NT2/D1 (cell line): ENCODE measurements around the gene UNC13C.

Experiments
- DNase-seq: peaks from one replicate; pipeline ENCODE4 v3.0.0-alpha.2; 2011; ENCODE audit warnings: low read depth, low spot score
- H3K27me3 ChIP-seq: 2 replicates; pipeline ENCODE4 v1.6.0; 2011; ENCODE audit warnings: mild to moderate bottlenecking; ENCODE audit not compliant: insufficient read length, insufficient read depth
- H3K36me3 ChIP-seq: 2 replicates; pipeline ENCODE4 v1.6.1; 2011; ENCODE audit warnings: mild to moderate bottlenecking, low read length, mixed read lengths; ENCODE audit not compliant: insufficient read depth, insufficient read length
- H3K4me1 ChIP-seq: 2 replicates; pipeline ENCODE4 v1.5.1; 2011; ENCODE audit not compliant: insufficient read depth, insufficient read length
- H3K4me3 ChIP-seq: 2 replicates; pipeline ENCODE4 v1.5.1; 2011; ENCODE audit warnings: low read depth; ENCODE audit not compliant: insufficient read length
- H3K9ac ChIP-seq: 2 replicates; pipeline ENCODE4 v1.6.0; 2011; ENCODE audit warnings: low read depth; ENCODE audit not compliant: insufficient read length
- H3K9me3 ChIP-seq: 2 replicates; pipeline ENCODE4 v1.5.1; 2011; ENCODE audit warnings: mild to moderate bottlenecking, low read length; ENCODE audit not compliant: insufficient read depth
- SUZ12 ChIP-seq: IDR thresholded peaks from 2 replicates; pipeline ENCODE4 v1.6.1; 2011; ENCODE audit not compliant: insufficient read length, insufficient read depth; ENCODE audit errors: extremely low read depth
- YY1 ChIP-seq: IDR thresholded peaks from 2 replicates; pipeline ENCODE4 v1.6.1; 2011; ENCODE audit not compliant: insufficient read length, insufficient read depth
- ZNF274 ChIP-seq: IDR thresholded peaks from 2 replicates; pipeline ENCODE4 v1.6.1; 2011; ENCODE audit warnings: mild to moderate bottlenecking, low read depth, low read length

UNC13C gene

DNA sequence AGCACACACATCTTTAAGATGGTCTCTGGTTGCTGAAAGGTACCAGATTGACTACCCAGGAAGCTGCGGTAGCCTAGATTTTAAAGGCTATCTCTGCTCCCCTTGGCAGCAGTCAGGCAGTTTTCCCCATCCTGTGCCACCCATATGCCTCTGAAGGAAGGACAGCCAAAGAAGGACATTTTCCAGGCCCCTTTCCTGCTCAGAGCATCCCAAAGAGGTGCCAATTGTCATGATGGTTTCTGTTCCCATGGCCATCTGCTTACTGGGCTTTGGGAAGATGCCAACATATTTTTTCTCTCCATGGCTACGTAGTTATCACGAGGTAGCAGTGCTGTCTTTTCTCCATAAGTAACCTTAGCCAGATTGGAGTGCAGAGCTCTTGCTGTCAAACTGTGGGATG is 39.7 kb downstream of the UNC13C start:
- Histone ChIP-seq H3K36me3 (no peaks in the 10 kb centered on the region), H3K4me1 (no peaks in the 10 kb centered on the region), H3K9me3 (no peaks in the 10 kb centered on the region), H3K9ac (no peak overlapping the region), H3K4me3 (no peak overlapping the region), H3K27me3 (no peaks in the 10 kb centered on the region)
- DNase-seq: no peak
- TF ChIP-seq ZNF274 (no peak), SUZ12 (no peak), YY1 (no peak)

GRCh38 chr15:54026258-54026657 is 48.0 kb downstream of the UNC13C start:
- Histone ChIP-seq H3K27me3 (no peaks in the 10 kb centered on the region), H3K4me1 (no peaks in the 10 kb centered on the region), H3K4me3 (no peak overlapping the region), H3K9ac (no peak overlapping the region), H3K36me3 (no peaks in the 10 kb centered on the region), H3K9me3 (no peaks in the 10 kb centered on the region)
- DNase-seq: no peak
- no peak for TF ChIP-seq SUZ12

- no peaks in the 10 kb centered on the region for H3K36me3 ChIP-seq
- no peaks in the 10 kb centered on the region for H3K9me3 ChIP-seq
- no peak overlapping the region for H3K9ac ChIP-seq
- no peak for TF ChIP-seq ZNF274
- TF ChIP-seq YY1: no peak
- TF ChIP-seq SUZ12: no peak
- H3K4me1 ChIP-seq: no peaks in the 10 kb centered on the region
- no peak overlapping the region for H3K4me3 ChIP-seq
- no peaks in the 10 kb centered on the region for H3K27me3 ChIP-seq
- no peak for DNase-seq
Measured at GRCh38 chr15:54026891-54027290, 48.6 kb downstream of the UNC13C start.

DNA sequence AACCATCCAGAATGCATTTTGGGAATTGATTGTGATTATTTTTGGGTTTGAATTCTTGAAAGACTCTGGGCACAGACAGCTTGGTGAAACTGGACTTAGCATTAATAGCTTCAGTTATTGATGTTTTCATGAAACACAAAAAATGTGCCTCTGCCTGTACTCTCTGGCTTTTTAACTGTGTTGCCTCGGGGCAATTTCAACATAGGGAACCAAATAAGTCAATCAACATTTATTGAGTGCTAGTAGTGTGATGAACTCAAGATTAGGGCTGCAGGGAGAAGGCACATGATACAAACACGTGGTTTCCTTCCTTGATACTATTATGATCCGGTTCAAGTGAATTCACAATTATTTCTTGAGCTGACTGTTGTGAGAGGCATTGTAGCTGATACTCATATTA is 50.8 kb downstream of the UNC13C start:
- TF ChIP-seq SUZ12 (no peak), YY1 (no peak), ZNF274 (no peak)
- Histone ChIP-seq H3K36me3 (no peaks in the 10 kb centered on the region), H3K4me1 (no peaks in the 10 kb centered on the region), H3K4me3 (no peak overlapping the region), H3K9ac (no peak overlapping the region), H3K9me3 (no peaks in the 10 kb centered on the region), H3K27me3 (no peaks in the 10 kb centered on the region)
- DNase-seq: no peak

DNA sequence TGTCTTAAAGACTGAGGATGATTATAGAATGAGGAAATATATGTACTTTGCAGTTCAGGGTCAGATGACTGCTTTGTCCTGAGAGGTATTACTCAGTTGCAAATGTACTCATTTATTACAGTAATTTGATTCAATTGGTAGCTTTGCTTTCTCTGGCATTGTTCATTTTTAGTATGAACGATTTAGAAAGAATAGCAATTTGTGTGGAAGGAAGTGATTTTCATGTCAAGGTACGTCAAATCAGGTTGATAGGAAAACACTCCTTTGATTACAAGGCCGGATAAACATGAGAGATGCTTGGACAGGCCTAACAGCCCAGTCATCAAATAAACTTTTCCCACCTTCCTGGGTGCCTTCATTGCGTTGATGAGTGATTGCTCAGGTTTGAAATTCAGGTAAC is 53.8 kb downstream of the UNC13C start:
- Histone ChIP-seq H3K27me3 (no peaks in the 10 kb centered on the region), H3K4me1 (no peaks in the 10 kb centered on the region), H3K36me3 (no peaks in the 10 kb centered on the region), H3K9ac (no peak overlapping the region), H3K9me3 (no peaks in the 10 kb centered on the region), H3K4me3 (no peak overlapping the region)
- no peak for DNase-seq
- TF ChIP-seq SUZ12 (no peak), YY1 (no peak), ZNF274 (no peak)

DNA sequence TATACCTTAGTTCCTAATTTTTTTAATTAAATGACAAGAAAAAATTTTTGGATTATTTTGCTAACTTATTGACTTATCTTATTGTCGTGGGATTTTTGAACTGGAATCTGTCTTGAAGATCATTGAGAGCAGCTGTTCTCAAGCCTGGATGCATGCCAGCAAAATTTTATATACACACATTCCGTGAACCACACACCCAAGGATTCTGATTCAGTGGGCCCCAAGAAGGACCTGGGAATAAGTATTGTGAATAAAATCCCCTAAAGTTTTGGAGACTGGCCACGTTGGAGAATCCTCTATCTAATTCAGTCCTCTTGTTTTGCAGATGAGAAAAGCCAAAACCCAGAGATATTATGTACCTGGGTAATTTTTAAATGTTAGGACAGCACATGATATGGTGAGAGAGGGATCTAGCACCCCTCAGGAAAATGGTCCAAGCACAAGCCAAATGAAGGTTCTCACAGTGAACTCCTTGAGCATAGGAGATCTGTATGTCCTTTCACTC is 55.2 kb downstream of the UNC13C start:
- no peaks in the 10 kb centered on the region for H3K27me3 ChIP-seq
- no peak overlapping the region for H3K4me3 ChIP-seq
- no peaks in the 10 kb centered on the region for H3K4me1 ChIP-seq
- no peak for DNase-seq
- no peaks in the 10 kb centered on the region for H3K9me3 ChIP-seq
- TF ChIP-seq ZNF274: no peak
- TF ChIP-seq YY1: no peak
- no peak for TF ChIP-seq SUZ12
- H3K36me3 ChIP-seq: no peaks in the 10 kb centered on the region
- H3K9ac ChIP-seq: no peak overlapping the region

- no peak for DNase-seq
- no peak overlapping the region for H3K4me3 ChIP-seq
- no peaks in the 10 kb centered on the region for H3K36me3 ChIP-seq
- no peak overlapping the region for H3K9ac ChIP-seq
- no peaks in the 10 kb centered on the region for H3K27me3 ChIP-seq
- no peaks in the 10 kb centered on the region for H3K4me1 ChIP-seq
- no peak for TF ChIP-seq ZNF274
- no peak for TF ChIP-seq YY1
- no peak for TF ChIP-seq SUZ12
- H3K9me3 ChIP-seq: no peaks in the 10 kb centered on the region
Measured at GRCh38 chr15:54033869-54034458, 55.7 kb downstream of the UNC13C start.

GRCh38 chr15:54035616-54036015 is 57.4 kb downstream of the UNC13C start:
- H3K4me3 ChIP-seq: no peak overlapping the region
- H3K9me3 ChIP-seq: no peaks in the 10 kb centered on the region
- TF ChIP-seq ZNF274: no peak
- TF ChIP-seq SUZ12: no peak
- TF ChIP-seq YY1: no peak
- no peak overlapping the region for H3K9ac ChIP-seq
- H3K27me3 ChIP-seq: no peaks in the 10 kb centered on the region
- H3K36me3 ChIP-seq: no peaks in the 10 kb centered on the region
- no peaks in the 10 kb centered on the region for H3K4me1 ChIP-seq
- DNase-seq: no peak
